ENCODE data around the gene XG.
A peak's percentile ranks its signal among the peaks of the same experiment; 100 is the strongest.
"Not testable (repeated sequence)": the region's sequence is repeated elsewhere in the genome, so short reads cannot be mapped to it uniquely, and the experiment has no call there.

The XG gene

GRCh38 chrX:2751874-2752300 is at the start of gene XG:
Gene XG (plus strand): TSS chrX:2752040. CDS start chrX:2752275, 235 bp downstream.
- DNase-seq = not testable (repeated sequence)

- DNase-seq = no peak
Measured at GRCh38 chrX:2703991-2704369, 47.9 kb upstream of the XG start.

GRCh38 chrX:2705046-2705832 is 46.6 kb upstream of the XG start:
- DNase-seq = no peak

- DNase-seq = peak; percentile 81
Measured at GRCh38 chrX:2707334-2707760, 44.5 kb upstream of the XG start.

GRCh38 chrX:2708021-2708420 is 43.8 kb upstream of the XG start:
- DNase-seq = no peak

- no peak for DNase-seq
Measured at GRCh38 chrX:2708592-2709188, 43.1 kb upstream of the XG start.

GRCh38 chrX:2709556-2709955 is 42.3 kb upstream of the XG start:
- DNase-seq = no peak

GRCh38 chrX:2710041-2710840 is 41.6 kb upstream of the XG start:
- DNase-seq = peak; percentile 64

- DNase-seq = no peak
Measured at GRCh38 chrX:2711441-2711840, 40.4 kb upstream of the XG start.

- DNase-seq = no peak
Measured at GRCh38 chrX:2712428-2712827, 39.4 kb upstream of the XG start.

- no peak for DNase-seq
Measured at GRCh38 chrX:2712890-2713840, 38.7 kb upstream of the XG start.

GRCh38 chrX:2714551-2714950 is 37.3 kb upstream of the XG start:
- DNase-seq = peak; percentile 41

GRCh38 chrX:2715066-2715600 is 36.7 kb upstream of the XG start:
- DNase-seq = no peak

GRCh38 chrX:2717312-2717711 is 34.5 kb upstream of the XG start:
- no peak for DNase-seq

GRCh38 chrX:2718821-2719220 is 33.0 kb upstream of the XG start:
- DNase-seq = no peak

- DNase-seq = no peak
Measured at GRCh38 chrX:2719774-2720447, 31.9 kb upstream of the XG start.

GRCh38 chrX:2723286-2723879 is 28.5 kb upstream of the XG start:
- no peak for DNase-seq

- DNase-seq = not testable (repeated sequence)
Measured at GRCh38 chrX:2727264-2727663, 24.6 kb upstream of the XG start.

GRCh38 chrX:2732076-2732475 is 19.8 kb upstream of the XG start:
- no peak for DNase-seq

GRCh38 chrX:2732649-2733048 is 19.2 kb upstream of the XG start:
- no peak for DNase-seq

GRCh38 chrX:2733286-2733685 is 18.6 kb upstream of the XG start:
- DNase-seq = no peak
